Transverse colon (tissue), 4 donors: ENCODE results near the gene ZNF513. TPM values are rescaled to one million over a fixed set of nuclear protein-coding genes. Genes with fewer than 3 reads are reported as not detected.
A peak's percentile ranks its signal among the peaks of the same experiment; 100 is the strongest.

ENCODE experiments used
- DNase-seq: peaks from one replicate; pipeline ENCODE4 v3.0.0-alpha.2; 2019
- H3K27ac ChIP-seq, 4 donors: fragments of 200-600 bp; sonication (generic); 2 replicates each; pipeline ENCODE4 v1.5.1; 2016 to 2018; ENCODE audit warnings: inconsistent platforms in 4 of 4
- H3K27me3 ChIP-seq: fragments of 200-600 bp; sonication (generic); 2 replicates; pipeline ENCODE4 v1.5.1; 2017; ENCODE audit warnings: inconsistent platforms
- H3K36me3 ChIP-seq, 4 donors: fragments of 200-600 bp; sonication (generic); 2 replicates each; pipeline ENCODE4 v1.5.1; 2017 to 2019; ENCODE audit warnings: inconsistent platforms in 4 of 4
- H3K4me1 ChIP-seq, 4 donors: fragments of 200-600 bp; sonication (generic); 2 replicates each; pipeline ENCODE4 v1.5.1; 2017 to 2020; ENCODE audit warnings: inconsistent platforms in 4 of 4
- H3K4me3 ChIP-seq, 4 donors: fragments of 200-600 bp; sonication (generic); 1 replicate in 1 of 4; 2 replicates in 3 of 4; pipeline versions ENCODE4 v1.5.1 to v1.6.1; 2017 to 2019; ENCODE audit warnings: inconsistent platforms in 4 of 4
- H3K9me3 ChIP-seq, 2 donors: fragments of 200-600 bp; sonication (generic); 2 replicates each; pipeline ENCODE4 v1.5.1; 2017 to 2019; ENCODE audit warnings: inconsistent platforms in 2 of 2
- EP300 ChIP-seq: sonication (generic); formaldehyde crosslinking; IDR thresholded peaks from one replicate; pipeline ENCODE4 v1.6.1; 2017; ENCODE audit warnings: antibody characterized with exemption, low read depth
- POLR2A ChIP-seq: fragments of 450-650 bp; IDR thresholded peaks from one replicate; pipeline ENCODE4 v1.6.1; 2016; ENCODE audit warnings: antibody characterized with exemption, mild to moderate bottlenecking, moderate library complexity
- POLR2AphosphoS5 ChIP-seq, 3 donors: sonication (generic); formaldehyde crosslinking; IDR thresholded peaks; one replicate each; pipeline ENCODE4 v1.6.1; 2016; ENCODE audit warnings: antibody characterized with exemption in 3 of 3
- WGBS, 2 donors: methylation state at CpG; one replicate each; pipeline ENCODE4 v1.1.5; 2018; ENCODE audit warnings: low coverage in 1 of 2; 5-methylcytosine and 5-hydroxymethylcytosine counted together
- in situ Hi-C, 4 donors: fragments of 200-750 bp; cut with MboI; loops; one replicate each; pipeline versions ENCODE4 v1.15.0 to v1.15.1; 2017; ENCODE audit warnings: low sequenced_read_pairs in 3 of 4, low pct_ligation_motif_present in 1 of 4, low pct_unique_long_range_greater_than_20kb in 1 of 4
- intact Hi-C: fragments of 100-400 bp; cut with DNase I; formaldehyde crosslinking; loops from one replicate; pipeline ENCODE4 v1.15.1; 2023; ENCODE audit warnings: low total_unique reads
- total RNA-seq, 4 donors: library from RNA; depleted of rRNA; stranded (reverse); fragments of >200 nt; gene quantifications; one replicate each; pipeline ENCODE4 v1.1.0, GENCODE V29; 2016
- TF ChIP-seq, protein P1 (sequence below), 5 experiments: fragments of 200-600 bp in 3 of 5; fragments of 450-650 bp in 2 of 5; sonication (generic) in 3 of 5; IDR thresholded peaks; 1 replicate in 2 of 5; 2 replicates in 3 of 5; pipeline ENCODE4 v1.5.1; 2016 to 2017; ENCODE audit warnings: antibody characterized with exemption in 5 of 5, inconsistent platforms in 3 of 5, mild to moderate bottlenecking in 2 of 5, moderate library complexity in 1 of 5

ZNF513 gene
- total RNA-seq, 4 donors from 2014 or later = 24.0 to 41.0 (median 32.6) TPM

DNA sequence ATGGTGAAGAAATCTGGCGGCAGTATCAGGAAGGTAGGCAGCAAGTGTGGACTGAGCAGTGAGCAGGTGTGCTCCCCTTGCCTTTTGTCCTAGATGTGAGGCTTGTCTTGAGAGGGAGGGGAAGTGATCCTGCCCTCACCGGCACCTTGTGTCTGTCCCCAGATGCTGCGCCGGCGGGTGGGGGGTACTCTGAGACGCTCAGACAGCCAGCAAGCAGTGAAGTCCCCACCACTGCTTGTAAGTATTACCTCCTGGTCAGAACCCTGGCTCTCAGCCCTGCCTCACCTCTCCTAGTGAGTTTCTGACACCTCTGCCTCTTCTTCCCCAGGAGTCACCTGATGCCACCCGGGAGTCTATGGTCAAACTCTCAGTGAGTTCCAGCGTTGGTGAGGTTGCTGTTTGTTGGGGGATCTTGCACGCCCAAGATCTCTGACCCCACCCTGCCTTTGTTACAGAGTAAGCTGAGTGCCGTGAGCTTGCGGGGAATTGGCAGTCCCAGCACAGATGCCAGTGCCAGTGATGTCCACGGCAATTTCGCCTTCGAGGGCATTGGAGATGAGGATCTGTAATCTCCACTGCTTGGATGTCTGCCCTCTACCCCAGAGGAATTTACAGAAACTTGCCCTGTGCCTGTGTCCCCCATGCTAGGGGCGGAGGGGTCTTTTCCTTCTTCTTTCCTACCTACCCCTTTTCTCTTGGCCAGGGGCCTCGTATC, 4.2 kb downstream of the ZNF513 start:
- no peak overlapping the region for H3K4me3 ChIP-seq
- intact Hi-C loops = no loop called here
- H3K4me1 ChIP-seq = peaks cover 22 to 42% (median 32%) of the 10 kb centered on the region in 4 donors
- H3K27me3 ChIP-seq = no peaks in the 10 kb centered on the region
- DNase-seq = no peak
- WGBS, 2 donors = 83 to 100% methylated on average over 2 to 16 of the region's 16 CpGs
- TF ChIP-seq POLR2A = no peak
- TF ChIP-seq, protein P1, sequence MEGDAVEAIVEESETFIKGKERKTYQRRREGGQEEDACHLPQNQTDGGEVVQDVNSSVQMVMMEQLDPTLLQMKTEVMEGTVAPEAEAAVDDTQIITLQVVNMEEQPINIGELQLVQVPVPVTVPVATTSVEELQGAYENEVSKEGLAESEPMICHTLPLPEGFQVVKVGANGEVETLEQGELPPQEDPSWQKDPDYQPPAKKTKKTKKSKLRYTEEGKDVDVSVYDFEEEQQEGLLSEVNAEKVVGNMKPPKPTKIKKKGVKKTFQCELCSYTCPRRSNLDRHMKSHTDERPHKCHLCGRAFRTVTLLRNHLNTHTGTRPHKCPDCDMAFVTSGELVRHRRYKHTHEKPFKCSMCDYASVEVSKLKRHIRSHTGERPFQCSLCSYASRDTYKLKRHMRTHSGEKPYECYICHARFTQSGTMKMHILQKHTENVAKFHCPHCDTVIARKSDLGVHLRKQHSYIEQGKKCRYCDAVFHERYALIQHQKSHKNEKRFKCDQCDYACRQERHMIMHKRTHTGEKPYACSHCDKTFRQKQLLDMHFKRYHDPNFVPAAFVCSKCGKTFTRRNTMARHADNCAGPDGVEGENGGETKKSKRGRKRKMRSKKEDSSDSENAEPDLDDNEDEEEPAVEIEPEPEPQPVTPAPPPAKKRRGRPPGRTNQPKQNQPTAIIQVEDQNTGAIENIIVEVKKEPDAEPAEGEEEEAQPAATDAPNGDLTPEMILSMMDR (IDR thresholded peaks at IDR 0.05) = no peak
- TF ChIP-seq EP300 = no peak
- TF ChIP-seq POLR2AphosphoS5 (IDR thresholded peaks at IDR 0.05) = no peak
- H3K27ac ChIP-seq = no peak overlapping the region
- peaks cover 0 to 45% (median 20%) of the 10 kb centered on the region in 4 donors for H3K36me3 ChIP-seq
- in situ Hi-C loops = no loop called here
- H3K9me3 ChIP-seq = no peaks in the 10 kb centered on the region

DNA sequence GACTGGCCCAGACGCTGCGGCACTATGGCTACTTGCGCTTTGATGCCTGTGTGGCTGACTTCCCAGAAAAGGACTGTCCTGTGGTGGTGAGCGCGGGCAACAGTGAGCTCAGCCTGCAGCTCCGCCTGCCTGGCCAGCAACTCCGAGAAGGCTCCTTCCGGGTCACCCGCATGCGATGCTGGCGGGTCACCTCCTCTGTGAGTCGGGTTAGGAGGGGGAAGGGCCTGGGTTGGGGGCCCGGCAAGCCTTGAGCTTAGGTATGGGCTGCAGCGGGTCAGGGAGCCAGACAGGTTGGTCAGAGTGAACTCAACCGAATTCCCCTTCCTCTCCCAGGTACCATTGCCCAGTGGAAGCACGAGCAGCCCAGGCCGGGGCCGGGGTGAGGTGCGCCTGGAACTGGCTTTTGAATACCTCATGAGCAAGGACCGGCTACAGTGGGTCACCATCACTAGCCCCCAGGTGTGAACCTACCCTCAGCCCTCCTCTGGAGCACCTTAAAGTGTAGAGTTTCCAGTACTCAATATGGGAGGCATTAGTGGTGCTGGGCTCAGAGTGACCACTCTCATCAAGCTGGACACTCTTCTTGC, 4.9 kb downstream of the ZNF513 start:
- intact Hi-C loops (no loop called here), in situ Hi-C loops (no loop called here)
- no peak for DNase-seq
- Histone ChIP-seq H3K27me3 (no peaks in the 10 kb centered on the region), H3K9me3 (no peaks in the 10 kb centered on the region), H3K4me3 (no peak overlapping the region), H3K4me1 (peaks cover 18 to 42% (median 30%) of the 10 kb centered on the region in 4 donors), H3K36me3 (peaks cover 0 to 45% (median 20%) of the 10 kb centered on the region in 4 donors), H3K27ac (no peak overlapping the region)
- TF ChIP-seq, protein P1 (IDR thresholded peaks at IDR 0.05) = no peak
- TF ChIP-seq POLR2AphosphoS5 (IDR thresholded peaks at IDR 0.05) = no peak
- TF ChIP-seq POLR2A = no peak
- TF ChIP-seq EP300 = no peak
- WGBS, 2 donors = 80 to 90% methylated on average over 1 to 16 of the region's 20 CpGs

DNA sequence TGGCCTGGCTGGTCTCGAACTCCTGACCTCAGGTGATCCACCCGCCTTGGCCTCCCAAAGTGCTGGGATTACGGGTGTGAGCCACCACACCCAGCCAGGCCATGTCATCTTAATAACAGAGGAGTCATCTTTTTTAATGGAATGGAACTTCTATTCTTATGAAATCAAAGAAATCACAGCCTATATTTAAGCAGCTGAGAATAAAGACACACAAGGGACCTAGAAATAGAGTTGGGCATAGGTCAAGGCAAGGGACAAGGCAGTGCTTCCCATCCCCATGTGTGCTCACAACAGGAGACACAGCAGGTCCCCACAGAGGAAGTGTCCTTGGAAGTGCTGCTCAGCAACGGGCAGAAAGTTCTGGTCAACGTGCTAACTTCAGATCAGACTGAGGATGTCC, 7.0 kb downstream of the ZNF513 start:
- WGBS, 2 donors = 95% methylated on average over 5 of the region's 5 CpGs; no CpG with 5 or more reads in 1 of the 2 donors
- peaks cover 22 to 38% (median 27%) of the 10 kb centered on the region in 4 donors for H3K4me1 ChIP-seq
- in situ Hi-C loops = no loop called here
- DNase-seq = no peak
- H3K9me3 ChIP-seq = no peaks in the 10 kb centered on the region
- H3K27ac ChIP-seq = no peak overlapping the region
- TF ChIP-seq, protein P1 (IDR thresholded peaks at IDR 0.05) = no peak
- TF ChIP-seq POLR2A (no peak), EP300 (no peak), POLR2AphosphoS5 (IDR thresholded peaks at IDR 0.05) (no peak)
- intact Hi-C loops = no loop called here
- H3K4me3 ChIP-seq = no peak overlapping the region
- no peaks in the 10 kb centered on the region for H3K27me3 ChIP-seq
- H3K36me3 ChIP-seq = peaks cover 0 to 45% (median 21%) of the 10 kb centered on the region in 4 donors

DNA sequence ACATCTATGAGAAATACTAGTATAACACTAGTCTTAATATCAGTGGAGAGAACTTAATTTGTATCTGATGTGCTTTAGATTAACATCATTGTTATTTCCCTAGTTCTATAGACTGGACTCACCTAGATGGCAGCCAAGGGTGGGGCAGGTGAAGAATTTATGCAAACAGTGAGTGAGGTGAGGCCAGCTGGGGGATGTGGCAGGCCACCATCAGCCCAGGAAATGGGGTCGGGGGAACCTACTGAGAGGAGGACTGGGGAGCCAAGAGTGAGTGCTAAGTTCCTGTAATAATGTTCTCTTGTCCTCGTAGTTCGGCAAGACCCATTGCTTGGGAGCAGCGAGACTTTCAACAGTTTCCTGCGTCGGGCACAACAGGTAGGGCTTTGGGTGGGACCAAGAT, 7.6 kb downstream of the ZNF513 start:
- TF ChIP-seq EP300 (no peak), POLR2AphosphoS5 (IDR thresholded peaks at IDR 0.05) (no peak), POLR2A (no peak)
- TF ChIP-seq, protein P1 (IDR thresholded peaks at IDR 0.05) = no peak
- no peak for DNase-seq
- Histone ChIP-seq H3K4me1 (peaks cover 22 to 37% (median 26%) of the 10 kb centered on the region in 4 donors), H3K9me3 (no peaks in the 10 kb centered on the region), H3K27me3 (no peaks in the 10 kb centered on the region), H3K27ac (peak overlapping the region in 1 of 4 donors; percentile 95), H3K4me3 (no peak overlapping the region), H3K36me3 (peaks cover 0 to 47% (median 23%) of the 10 kb centered on the region in 4 donors)
- in situ Hi-C loops = no loop called here
- intact Hi-C loops = no loop called here
- 87% methylated on average over 6 of the region's 6 CpGs; no CpG with 5 or more reads in 1 of the 2 donors for WGBS, 2 donors
